GM21619 (cell line): ENCODE data around the gene F2RL2.
"Not testable (repeated sequence)": the region's sequence is repeated elsewhere in the genome, so short reads cannot be mapped to it uniquely, and the experiment has no call there.

Experiments
- ATAC-seq: cut with Tn5 transposase; IDR thresholded peaks from one replicate; pipeline ENCODE4 v1.9.1; 2021; ENCODE audit not compliant: unreplicated experiment

F2RL2 gene

GRCh38 chr5:76625087-76625815, 2.0 kb upstream of the F2RL2 start:
- ATAC-seq = no peak

GRCh38 chr5:76622076-76622475, 1.1 kb downstream of the F2RL2 start:
- no peak for ATAC-seq

GRCh38 chr5:76620166-76620565, 3.0 kb downstream of the F2RL2 start:
- ATAC-seq = no peak

GRCh38 chr5:76617675-76618074, 5.5 kb downstream of the F2RL2 start:
- ATAC-seq = no peak

- no peak for ATAC-seq
These were observed 6.0 kb downstream of the F2RL2 start for GRCh38 chr5:76617229-76617628.

- ATAC-seq = no peak
These were observed 7.0 kb downstream of the F2RL2 start for GRCh38 chr5:76616206-76616605.

GRCh38 chr5:76615759-76616158, 7.4 kb downstream of the F2RL2 start:
- ATAC-seq = no peak

- ATAC-seq = no peak
These were observed 10.3 kb downstream of the F2RL2 start for GRCh38 chr5:76612942-76613341.

GRCh38 chr5:76610196-76610595, 13.0 kb downstream of the F2RL2 start:
- no peak for ATAC-seq

- ATAC-seq = no peak
These were observed 14.4 kb downstream of the F2RL2 start for GRCh38 chr5:76608833-76609232.

GRCh38 chr5:76607353-76607871, 15.8 kb downstream of the F2RL2 start:
- no peak for ATAC-seq

GRCh38 chr5:76606701-76607100, 16.5 kb downstream of the F2RL2 start:
- no peak for ATAC-seq

GRCh38 chr5:76604838-76605237, 18.4 kb downstream of the F2RL2 start:
- no peak for ATAC-seq

- ATAC-seq = not testable (repeated sequence)
These were observed 19.2 kb downstream of the F2RL2 start for GRCh38 chr5:76603991-76604390.

GRCh38 chr5:76602094-76602726, 21.0 kb downstream of the F2RL2 start:
- ATAC-seq = no peak

- no peak for ATAC-seq
These were observed 21.7 kb downstream of the F2RL2 start for GRCh38 chr5:76601470-76601869.

- ATAC-seq = no peak
These were observed 22.5 kb downstream of the F2RL2 start for GRCh38 chr5:76600716-76601115.

GRCh38 chr5:76598531-76598930, 24.7 kb downstream of the F2RL2 start:
- ATAC-seq = no peak

GRCh38 chr5:76595755-76596481, 27.3 kb downstream of the F2RL2 start:
- ATAC-seq = no peak

- ATAC-seq = no peak
These were observed 29.1 kb downstream of the F2RL2 start for GRCh38 chr5:76594107-76594506.

GRCh38 chr5:76592692-76593091, 30.5 kb downstream of the F2RL2 start:
- no peak for ATAC-seq

GRCh38 chr5:76591366-76591765, 31.8 kb downstream of the F2RL2 start:
- no peak for ATAC-seq
